NCI-H2227 (cell line): Measurements from ENCODE around the gene VWC2L.

Experiments used
- DNase-seq: peaks from one replicate; lab custom pipeline; 2025; ENCODE audit not compliant: unreplicated experiment; lab: John Stamatoyannopoulos, UW

The VWC2L gene

GRCh38 chr2:214579035-214579434 lies 168.2 kb downstream of the VWC2L start:
- DNase-seq: no peak

- no peak for DNase-seq
These were observed 176.6 kb downstream of the VWC2L start for GRCh38 chr2:214587442-214587841.

GRCh38 chr2:214591366-214591765 lies 180.5 kb downstream of the VWC2L start:
- DNase-seq: no peak

GRCh38 chr2:214592011-214592410 lies 181.2 kb downstream of the VWC2L start:
- no peak for DNase-seq

- no peak for DNase-seq
These were observed 182.9 kb downstream of the VWC2L start for GRCh38 chr2:214593727-214594126.

- no peak for DNase-seq
These were observed 191.2 kb downstream of the VWC2L start for GRCh38 chr2:214601852-214602633.

- DNase-seq: no peak
These were observed 194.0 kb downstream of the VWC2L start for GRCh38 chr2:214604861-214605260.

- DNase-seq: no peak
These were observed 196.2 kb downstream of the VWC2L start for GRCh38 chr2:214607051-214607450.

GRCh38 chr2:214611015-214611414 lies 200.2 kb downstream of the VWC2L start:
- no peak for DNase-seq

GRCh38 chr2:214624166-214624760 lies 213.4 kb downstream of the VWC2L start:
- no peak for DNase-seq

GRCh38 chr2:214628091-214628490 lies 217.2 kb downstream of the VWC2L start:
- no peak for DNase-seq
